ENCODE results near the gene NRG4.

- no peak for TF ChIP-seq CREB1 (IDR thresholded peaks at IDR 0.05)
- no peak for TF ChIP-seq EZH2 (IDR thresholded peaks at IDR 0.05; ENCODE audit: low read depth, low read length, severe bottlenecking)
- TF ChIP-seq HDAC2 (IDR thresholded peaks at IDR 0.05; ENCODE audit: borderline replicate concordance in 1 of 2, low read depth in 2 of 2, low read length in 2 of 2): no peak
- TF ChIP-seq YY1 (IDR thresholded peaks at IDR 0.05; ENCODE audit: low read depth, low read length): no peak
- TF ChIP-seq EP300 (IDR thresholded peaks at IDR 0.05; ENCODE audit: borderline replicate concordance in 1 of 2, low read depth in 2 of 2, low read length in 2 of 2): no peak
- TF ChIP-seq GTF2F1 (IDR thresholded peaks at IDR 0.05; ENCODE audit: borderline replicate concordance, low read depth, low read length): no peak
- no peak for TF ChIP-seq JUN (IDR thresholded peaks at IDR 0.05; ENCODE audit: low read depth, low read length)
- TF ChIP-seq CTCF (IDR thresholded peaks at IDR 0.05; ENCODE audit: control extremely low read depth in 1 of 3, insufficient read depth in 1 of 3, low read depth in 1 of 3, low read length in 3 of 3): no peak
- TF ChIP-seq NRF1 (IDR thresholded peaks at IDR 0.05; ENCODE audit: low read depth, low read length): no peak
- TF ChIP-seq POLR2A (IDR thresholded peaks at IDR 0.05; ENCODE audit: control extremely low read depth in 1 of 2, low read depth in 2 of 2, low read length in 2 of 2): no peak
Observed at GRCh38 chr15:76060118-76060989, 48.1 kb upstream of the NRG4 start.
